OCI-LY3 (cell line): ENCODE results near the gene EYA2.

Experiments
- EZH2phosphoT487 ChIP-seq: fragments of 200-600 bp; shearing (Covaris generic); IDR thresholded peaks from 2 replicates; pipeline ENCODE4 v1.6.1; 2018; ENCODE audit warnings: antibody characterized with exemption, mixed run types, low read depth
- TF ChIP-seq, protein P1 (sequence below): fragments of 200-600, 300-600 bp; sonication (generic); IDR thresholded peaks from 2 replicates; pipeline ENCODE4 v1.5.1; 2014; ENCODE audit warnings: antibody characterized with exemption, low read length, low read depth

DNA sequence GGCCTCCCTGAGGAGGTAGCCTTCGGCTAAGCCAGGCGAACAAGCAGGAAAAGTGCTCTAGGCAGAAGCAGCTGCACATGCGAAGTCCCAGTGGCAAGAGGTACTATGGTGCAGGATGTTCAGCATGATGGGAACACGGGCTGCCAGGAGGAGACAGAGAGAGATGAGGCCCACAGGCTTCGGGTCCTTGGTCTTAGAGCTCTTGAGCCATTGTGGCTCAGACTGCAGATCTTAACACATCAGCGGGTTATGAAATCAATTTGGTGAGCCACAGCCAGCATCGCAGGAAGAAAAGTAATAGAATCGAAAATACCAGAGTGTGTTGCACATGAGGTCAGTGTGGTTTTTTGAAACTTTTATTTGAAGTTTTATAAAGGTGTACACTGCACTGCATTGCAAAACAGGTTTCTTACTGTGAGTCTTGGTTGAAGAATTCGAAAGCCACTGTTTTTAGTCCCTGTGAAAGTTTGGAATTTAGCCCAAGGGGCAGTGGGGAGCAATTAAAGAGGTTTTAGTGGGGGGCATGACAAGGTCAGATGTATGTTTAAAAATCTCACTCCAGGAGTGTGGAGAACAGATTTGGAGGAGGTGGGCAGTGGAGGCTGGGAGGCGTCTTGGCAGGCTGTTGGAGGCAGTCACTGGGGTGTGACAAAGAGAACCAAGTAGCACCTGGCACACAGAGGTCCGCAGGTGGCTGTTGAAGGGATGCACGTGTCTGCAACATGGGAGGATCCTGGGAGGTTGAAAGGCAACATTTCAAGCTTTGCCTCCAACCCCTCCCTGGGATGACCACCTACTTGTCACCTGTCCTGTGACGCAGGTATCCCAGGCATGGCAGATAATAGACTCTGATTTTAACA, 69.3 kb downstream of the EYA2 start:
- TF ChIP-seq, protein P1, sequence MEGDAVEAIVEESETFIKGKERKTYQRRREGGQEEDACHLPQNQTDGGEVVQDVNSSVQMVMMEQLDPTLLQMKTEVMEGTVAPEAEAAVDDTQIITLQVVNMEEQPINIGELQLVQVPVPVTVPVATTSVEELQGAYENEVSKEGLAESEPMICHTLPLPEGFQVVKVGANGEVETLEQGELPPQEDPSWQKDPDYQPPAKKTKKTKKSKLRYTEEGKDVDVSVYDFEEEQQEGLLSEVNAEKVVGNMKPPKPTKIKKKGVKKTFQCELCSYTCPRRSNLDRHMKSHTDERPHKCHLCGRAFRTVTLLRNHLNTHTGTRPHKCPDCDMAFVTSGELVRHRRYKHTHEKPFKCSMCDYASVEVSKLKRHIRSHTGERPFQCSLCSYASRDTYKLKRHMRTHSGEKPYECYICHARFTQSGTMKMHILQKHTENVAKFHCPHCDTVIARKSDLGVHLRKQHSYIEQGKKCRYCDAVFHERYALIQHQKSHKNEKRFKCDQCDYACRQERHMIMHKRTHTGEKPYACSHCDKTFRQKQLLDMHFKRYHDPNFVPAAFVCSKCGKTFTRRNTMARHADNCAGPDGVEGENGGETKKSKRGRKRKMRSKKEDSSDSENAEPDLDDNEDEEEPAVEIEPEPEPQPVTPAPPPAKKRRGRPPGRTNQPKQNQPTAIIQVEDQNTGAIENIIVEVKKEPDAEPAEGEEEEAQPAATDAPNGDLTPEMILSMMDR = no peak
- TF ChIP-seq EZH2phosphoT487 = no peak
